GM23248 (cell line): ENCODE measurements around the gene UBL4A. TPM values are rescaled to one million over a fixed set of nuclear protein-coding genes. Genes with fewer than 3 reads are reported as not detected.

Experiments used
- DNase-seq: peaks from one replicate; pipeline ENCODE4 v3.0.0-alpha.2; 2015
- H2AFZ ChIP-seq: fragments of 200-600 bp; sonication (generic); 2 replicates; pipeline ENCODE4 v1.6.1; 2016; ENCODE audit warnings: antibody characterized with exemption
- H3F3A ChIP-seq: fragments of 200-600 bp; sonication (generic); 2 replicates; pipeline ENCODE4 v1.6.1; 2016; ENCODE audit warnings: mild to moderate bottlenecking, antibody characterized with exemption, mixed run types; ENCODE audit not compliant: insufficient read depth
- H3K27ac ChIP-seq: fragments of 200-600 bp; sonication (generic); 2 replicates; pipeline ENCODE4 v1.5.1; 2016; ENCODE audit warnings: mild to moderate bottlenecking
- H3K27me3 ChIP-seq: fragments of 200-600 bp; sonication (generic); replicated peaks from 2 replicates; pipeline ENCODE4 v1.6.1; 2016; ENCODE audit warnings: mild to moderate bottlenecking; ENCODE audit not compliant: insufficient read depth
- H3K36me3 ChIP-seq: fragments of 200-600 bp; sonication (generic); 2 replicates; pipeline ENCODE4 v1.6.1; 2016; ENCODE audit warnings: low read depth, mild to moderate bottlenecking
- H3K4me1 ChIP-seq: fragments of 200-600 bp; sonication (generic); 2 replicates; pipeline ENCODE4 v1.6.1; 2016; ENCODE audit warnings: mild to moderate bottlenecking; ENCODE audit not compliant: insufficient read depth
- H3K4me2 ChIP-seq: fragments of 200-600 bp; sonication (generic); one replicate; pipeline ENCODE4 v1.6.1; 2016; ENCODE audit warnings: mild to moderate bottlenecking; ENCODE audit not compliant: unreplicated experiment
- H3K4me3 ChIP-seq: fragments of 200-600 bp; sonication (generic); 2 replicates; pipeline ENCODE4 v1.5.1; 2016; ENCODE audit warnings: mild to moderate bottlenecking
- H3K79me2 ChIP-seq: fragments of 200-600 bp; sonication (generic); 2 replicates; pipeline ENCODE4 v1.6.1; 2016; ENCODE audit warnings: mild to moderate bottlenecking; ENCODE audit not compliant: insufficient read depth
- H3K9ac ChIP-seq: fragments of 200-600 bp; sonication (generic); 2 replicates; pipeline ENCODE4 v1.6.1; 2016; ENCODE audit warnings: mild to moderate bottlenecking
- H3K9me2 ChIP-seq: fragments of 200-600 bp; sonication (generic); 2 replicates; pipeline ENCODE4 v1.6.1; 2016; ENCODE audit warnings: mixed run types, mild to moderate bottlenecking, moderate library complexity; ENCODE audit not compliant: insufficient read depth
- H3K9me3 ChIP-seq: fragments of 200-600 bp; sonication (generic); one replicate; pipeline ENCODE4 v1.6.1; 2017; ENCODE audit warnings: low read depth
- H4K20me1 ChIP-seq: fragments of 200-600 bp; sonication (generic); 2 replicates; pipeline ENCODE4 v1.6.0; 2016; ENCODE audit not compliant: insufficient read depth
- EZH2 ChIP-seq: fragments of 200-600 bp; sonication (generic); IDR thresholded peaks from 2 replicates; pipeline ENCODE4 v1.6.1; 2018; ENCODE audit warnings: antibody characterized with exemption, mild to moderate bottlenecking; ENCODE audit not compliant: insufficient read depth, poor library complexity, severe bottlenecking
- EZH2phosphoT487 ChIP-seq: fragments of 200-600 bp; sonication (generic); IDR thresholded peaks from 2 replicates; pipeline ENCODE4 v1.6.1; 2018; ENCODE audit warnings: antibody characterized with exemption, moderate library complexity, mild to moderate bottlenecking, low read depth; ENCODE audit not compliant: insufficient read depth
- WGBS, 2 experiments: methylation state at CpG; one replicate each; pipeline ENCODE4 v1.1.6; 2015 to 2017; ENCODE audit warnings: low lambda C conversion rate in 2 of 2, low coverage in 1 of 2; ENCODE audit errors: missing lambda C conversion rate in 2 of 2; 5-methylcytosine and 5-hydroxymethylcytosine counted together
- in situ Hi-C: fragments of 300-500 bp; cut with MboI; formaldehyde crosslinking; loops from 2 replicates; pipeline ENCODE4 v1.15.0; 2020
- polyA plus RNA-seq: library from polyadenylated mRNA; unstranded; fragments of >200 nt; fragmentation: Nextera tagmentation; extraction: Ambion mirVana; gene quantifications from 2 replicates; pipeline ENCODE4 v1.2.1, GENCODE V29; 2016
- total RNA-seq: library from RNA; depleted of rRNA; stranded (reverse); fragments of >200 nt; shearing (Covaris generic); gene quantifications from 2 replicates; pipeline ENCODE4 v1.2.3, GENCODE V29; 2014

Gene UBL4A
- total and polyA plus RNA-seq, 2 experiments from 2014 or later = 42.4 to 53.0 TPM

GRCh38 chrX:154450312-154450711 is 36.1 kb downstream of the UBL4A start:
- Histone ChIP-seq H3K79me2 (peaks cover 28% of the 10 kb centered on the region), H3F3A (no peaks in the 10 kb centered on the region), H4K20me1 (no peaks in the 10 kb centered on the region), H2AFZ (no peak overlapping the region), H3K9ac (no peak overlapping the region), H3K9me2 (no peaks in the 10 kb centered on the region), H3K36me3 (no peaks in the 10 kb centered on the region), H3K27me3 (no peaks in the 10 kb centered on the region), H3K4me3 (no peak overlapping the region), H3K27ac (no peak overlapping the region), H3K4me2 (no peak overlapping the region), H3K4me1 (peaks cover 3% of the 10 kb centered on the region; the same call in 1 of the 2 replicates), H3K9me3 (no peaks in the 10 kb centered on the region)
- TF ChIP-seq EZH2phosphoT487 (no peak), EZH2 (no peak)
- 86 to 97% methylated on average over 8 to 14 of the region's 17 CpGs for WGBS, 2 experiments
- DNase-seq = no peak
- in situ Hi-C loops = no loop called here

- no peak overlapping the region for H3K4me2 ChIP-seq
- H3K79me2 ChIP-seq = peaks cover 35% of the 10 kb centered on the region
- no peaks in the 10 kb centered on the region for H3K9me3 ChIP-seq
- TF ChIP-seq EZH2phosphoT487 (no peak), EZH2 (no peak)
- H4K20me1 ChIP-seq = no peaks in the 10 kb centered on the region
- no peaks in the 10 kb centered on the region for H3K36me3 ChIP-seq
- H3K27ac ChIP-seq = no peak overlapping the region
- in situ Hi-C loops = no loop called here
- no peak overlapping the region for H2AFZ ChIP-seq
- no peaks in the 10 kb centered on the region for H3F3A ChIP-seq
- DNase-seq = no peak
- peaks cover 5% of the 10 kb centered on the region; the same call in 1 of the 2 replicates for H3K4me1 ChIP-seq
- H3K4me3 ChIP-seq = no peak overlapping the region
- no peaks in the 10 kb centered on the region for H3K9me2 ChIP-seq
- H3K27me3 ChIP-seq = no peaks in the 10 kb centered on the region
- no peak overlapping the region for H3K9ac ChIP-seq
- 97 to 100% methylated on average over 5 to 18 of the region's 18 CpGs for WGBS, 2 experiments
Measured at GRCh38 chrX:154449618-154450017, 36.8 kb downstream of the UBL4A start.

- WGBS, 2 experiments = 93 to 94% methylated on average over 9 to 14 of the region's 14 CpGs
Measured at GRCh38 chrX:154448484-154448883, 37.9 kb downstream of the UBL4A start.

GRCh38 chrX:154446430-154446829 is 40.0 kb downstream of the UBL4A start:
- Histone ChIP-seq H3K9me3 (no peaks in the 10 kb centered on the region), H3K79me2 (peaks cover 48% of the 10 kb centered on the region), H3K27me3 (no peaks in the 10 kb centered on the region), H3K27ac (no peak overlapping the region), H2AFZ (no peak overlapping the region), H4K20me1 (no peaks in the 10 kb centered on the region), H3K4me1 (peaks cover 5% of the 10 kb centered on the region; the same call in 1 of the 2 replicates), H3K9me2 (no peaks in the 10 kb centered on the region), H3K36me3 (no peaks in the 10 kb centered on the region), H3K9ac (no peak overlapping the region), H3K4me2 (no peak overlapping the region), H3F3A (no peaks in the 10 kb centered on the region; the same call in 1 of the 2 replicates), H3K4me3 (no peak overlapping the region)
- no peak for DNase-seq
- in situ Hi-C loops = no loop called here
- WGBS, 2 experiments = 67 to 77% methylated on average over 3 to 12 of the region's 12 CpGs
- TF ChIP-seq EZH2phosphoT487 = no peak
- TF ChIP-seq EZH2 = no peak

More at GRCh38 chrX:154448484-154448883, 37.9 kb downstream of the UBL4A start:
- Histone ChIP-seq H2AFZ (no peak overlapping the region), H3K79me2 (peaks cover 39% of the 10 kb centered on the region), H3K4me3 (no peak overlapping the region), H3K9me3 (no peaks in the 10 kb centered on the region), H3F3A (no peaks in the 10 kb centered on the region; the same call in 1 of the 2 replicates), H3K4me2 (no peak overlapping the region), H3K9ac (no peak overlapping the region), H3K4me1 (peaks cover 5% of the 10 kb centered on the region; the same call in 1 of the 2 replicates), H3K36me3 (no peaks in the 10 kb centered on the region), H3K27me3 (no peaks in the 10 kb centered on the region), H4K20me1 (no peaks in the 10 kb centered on the region), H3K9me2 (no peaks in the 10 kb centered on the region), H3K27ac (no peak overlapping the region)
- no peak for DNase-seq
- TF ChIP-seq EZH2 (no peak), EZH2phosphoT487 (no peak)
- in situ Hi-C loops = no loop called here
